ENCODE results near the gene RABGAP1L. TPM values are rescaled to one million over a fixed set of nuclear protein-coding genes. Genes with fewer than 3 reads are reported as not detected.
"Not testable (repeated sequence)": the region's sequence is repeated elsewhere in the genome, so short reads cannot be mapped to it uniquely, and the experiment has no call there.

RABGAP1L gene
- total RNA-seq, 4 donors from 2014 or later: 170 to 282 (median 182) TPM

DNA sequence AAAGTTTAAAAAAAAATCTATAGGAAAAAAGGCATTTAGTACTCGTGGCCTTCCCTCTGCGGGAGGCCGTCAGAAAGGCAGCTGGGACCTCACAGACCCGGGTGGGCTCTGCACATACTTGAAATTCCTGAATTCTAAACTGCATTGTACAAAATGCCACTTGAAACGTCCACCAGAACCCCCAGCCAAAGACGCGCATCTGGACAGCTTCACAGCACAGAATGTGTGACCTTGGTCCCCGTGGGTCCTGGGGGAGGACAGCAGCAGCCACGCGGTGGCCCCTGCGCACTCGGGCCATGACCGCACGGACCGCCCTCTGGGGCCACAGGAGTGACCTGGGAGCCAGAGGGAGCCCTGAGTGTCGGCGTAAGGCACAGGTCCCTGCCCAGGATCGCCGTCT lies 884.5 kb downstream of the RABGAP1L start:
- H3K9me3 ChIP-seq: no peaks in the 10 kb centered on the region
- H3K4me1 ChIP-seq: no peaks in the 10 kb centered on the region
- no peak overlapping the region for H3K4me3 ChIP-seq
- no peak for DNase-seq
- no peak overlapping the region for H3K27ac ChIP-seq
- no peaks in the 10 kb centered on the region for H3K27me3 ChIP-seq
- H3K36me3 ChIP-seq: no peaks in the 10 kb centered on the region
- TF ChIP-seq, protein P1, sequence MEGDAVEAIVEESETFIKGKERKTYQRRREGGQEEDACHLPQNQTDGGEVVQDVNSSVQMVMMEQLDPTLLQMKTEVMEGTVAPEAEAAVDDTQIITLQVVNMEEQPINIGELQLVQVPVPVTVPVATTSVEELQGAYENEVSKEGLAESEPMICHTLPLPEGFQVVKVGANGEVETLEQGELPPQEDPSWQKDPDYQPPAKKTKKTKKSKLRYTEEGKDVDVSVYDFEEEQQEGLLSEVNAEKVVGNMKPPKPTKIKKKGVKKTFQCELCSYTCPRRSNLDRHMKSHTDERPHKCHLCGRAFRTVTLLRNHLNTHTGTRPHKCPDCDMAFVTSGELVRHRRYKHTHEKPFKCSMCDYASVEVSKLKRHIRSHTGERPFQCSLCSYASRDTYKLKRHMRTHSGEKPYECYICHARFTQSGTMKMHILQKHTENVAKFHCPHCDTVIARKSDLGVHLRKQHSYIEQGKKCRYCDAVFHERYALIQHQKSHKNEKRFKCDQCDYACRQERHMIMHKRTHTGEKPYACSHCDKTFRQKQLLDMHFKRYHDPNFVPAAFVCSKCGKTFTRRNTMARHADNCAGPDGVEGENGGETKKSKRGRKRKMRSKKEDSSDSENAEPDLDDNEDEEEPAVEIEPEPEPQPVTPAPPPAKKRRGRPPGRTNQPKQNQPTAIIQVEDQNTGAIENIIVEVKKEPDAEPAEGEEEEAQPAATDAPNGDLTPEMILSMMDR (IDR thresholded peaks at IDR 0.05): no peak
- no peak for TF ChIP-seq POLR2A (IDR thresholded peaks at IDR 0.05)

DNA sequence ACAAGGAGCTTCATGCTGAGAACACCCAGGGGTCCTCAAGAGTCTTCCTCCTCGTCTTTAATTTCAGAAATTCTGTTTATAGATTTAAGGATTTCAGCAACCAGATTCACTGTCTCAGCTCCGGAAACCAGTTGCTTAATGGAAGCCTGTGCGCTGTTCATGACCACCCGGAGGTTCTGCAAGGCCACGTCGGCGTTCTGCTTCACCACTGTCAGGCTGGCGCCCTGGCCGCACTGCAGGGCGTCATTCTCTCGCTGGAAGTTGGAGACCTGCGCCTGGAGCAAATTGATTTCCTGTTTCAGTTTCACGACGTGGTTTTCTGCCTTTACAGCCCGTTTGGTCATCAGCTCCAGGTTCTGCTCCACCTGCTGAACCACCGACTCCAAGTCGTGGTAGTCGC lies 885.3 kb downstream of the RABGAP1L start:
- not testable (repeated sequence) for H3K4me3 ChIP-seq, H3K27me3 ChIP-seq, H3K4me1 ChIP-seq, H3K9me3 ChIP-seq, DNase-seq, H3K36me3 ChIP-seq, H3K27ac ChIP-seq

Small RNAs within 50 kb of the gene (small RNA-seq; reads per million reads assigned to genes)
- gene BANF1P4: 0 reads per million in 2 donors
- gene RF00019: 0 reads per million in 2 donors
- gene RNU6-307P: 0 reads per million in 2 donors

Other genes starting within 250 kb of the RABGAP1L start
- gene SERPINC1, start 242.2 kb upstream of the RABGAP1L start, total RNA-seq: not detected
- gene RC3H1, start 137.2 kb upstream of the RABGAP1L start, total RNA-seq: 10 to 100 TPM; 26.2 to 37.3 (median 31.1) TPM

Measured in Peyer's patch (tissue), 4 donors.